ENCODE data around the gene PLAU. TPM values are rescaled to one million over a fixed set of nuclear protein-coding genes. Genes with fewer than 3 reads are reported as not detected.

The PLAU gene
- total RNA-seq, 4 donors from 2014 or later = 7.3 to 75.2 (median 31.9) TPM

DNA sequence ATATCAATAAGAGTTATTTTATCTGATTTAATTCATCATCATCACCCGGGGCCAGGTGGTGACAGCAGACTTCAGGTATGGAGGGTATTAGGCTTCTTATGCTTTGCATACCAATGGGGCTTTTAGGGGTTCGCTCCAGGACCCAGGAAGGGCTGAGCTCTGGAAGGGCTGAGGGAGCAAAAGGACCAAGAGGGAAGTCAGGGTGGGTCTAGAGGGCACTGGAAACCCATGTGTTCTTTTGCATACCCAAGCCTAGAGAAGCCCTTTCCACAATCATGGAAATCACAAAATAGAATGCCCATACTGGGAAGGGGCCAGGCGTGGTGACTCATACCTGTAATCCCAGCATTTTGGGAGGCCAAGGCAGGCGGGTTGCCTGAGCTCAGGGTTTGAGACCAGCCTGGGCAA is 56.1 kb downstream of the PLAU start:
- ATAC-seq (ENCODE audit: low FRiP score) (no peak), DNase-seq (ENCODE audit: low spot score) (no peak)
- TF ChIP-seq, protein P1, sequence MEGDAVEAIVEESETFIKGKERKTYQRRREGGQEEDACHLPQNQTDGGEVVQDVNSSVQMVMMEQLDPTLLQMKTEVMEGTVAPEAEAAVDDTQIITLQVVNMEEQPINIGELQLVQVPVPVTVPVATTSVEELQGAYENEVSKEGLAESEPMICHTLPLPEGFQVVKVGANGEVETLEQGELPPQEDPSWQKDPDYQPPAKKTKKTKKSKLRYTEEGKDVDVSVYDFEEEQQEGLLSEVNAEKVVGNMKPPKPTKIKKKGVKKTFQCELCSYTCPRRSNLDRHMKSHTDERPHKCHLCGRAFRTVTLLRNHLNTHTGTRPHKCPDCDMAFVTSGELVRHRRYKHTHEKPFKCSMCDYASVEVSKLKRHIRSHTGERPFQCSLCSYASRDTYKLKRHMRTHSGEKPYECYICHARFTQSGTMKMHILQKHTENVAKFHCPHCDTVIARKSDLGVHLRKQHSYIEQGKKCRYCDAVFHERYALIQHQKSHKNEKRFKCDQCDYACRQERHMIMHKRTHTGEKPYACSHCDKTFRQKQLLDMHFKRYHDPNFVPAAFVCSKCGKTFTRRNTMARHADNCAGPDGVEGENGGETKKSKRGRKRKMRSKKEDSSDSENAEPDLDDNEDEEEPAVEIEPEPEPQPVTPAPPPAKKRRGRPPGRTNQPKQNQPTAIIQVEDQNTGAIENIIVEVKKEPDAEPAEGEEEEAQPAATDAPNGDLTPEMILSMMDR (IDR thresholded peaks at IDR 0.05) = no peak

Other genes with a start within 250 kb of the PLAU start
- 1 to 10 TPM; 4.3 to 8.8 (median 5.4) TPM for gene AGAP5, start 213.0 kb upstream of the PLAU start, total RNA-seq
- 10 to 100 TPM; 45.1 to 53.7 (median 47.5) TPM for gene SEC24C, start 166.8 kb upstream of the PLAU start, total RNA-seq
- gene CHCHD1, start 129.1 kb upstream of the PLAU start, total RNA-seq = 10 to 100 TPM; 20.5 to 29.1 (median 25.0) TPM
- gene ZSWIM8, start 125.5 kb upstream of the PLAU start, total RNA-seq = 100 to 1,000 TPM in 1 of 4 donors, 10 to 100 TPM in 3; 63.2 to 128 (median 79.3) TPM
- 10 to 100 TPM; 21.4 to 66.2 (median 35.7) TPM for gene NDST2, start 99.5 kb upstream of the PLAU start, total RNA-seq
- 10 to 100 TPM; 10.6 to 35.8 (median 15.6) TPM for gene CAMK2G, start 36.6 kb upstream of the PLAU start, total RNA-seq
- gene VCL, start 87.0 kb downstream of the PLAU start, total RNA-seq = 100 to 1,000 TPM in 1 of 4 donors, 10 to 100 TPM in 3; 69.1 to 109 (median 90.1) TPM
- gene AP3M1, start 239.7 kb downstream of the PLAU start, total RNA-seq = 10 to 100 TPM; 23.8 to 33.6 (median 26.5) TPM
- 10 to 100 TPM; 19.4 to 23.3 (median 22.0) TPM for gene ADK, start 240.1 kb downstream of the PLAU start, total RNA-seq

Measured in omental fat pad (tissue), 4 donors.